Epithelial cell of proximal tubule (primary cell): ENCODE data around the gene IFIT2. TPM values are rescaled to one million over a fixed set of nuclear protein-coding genes. Genes with fewer than 3 reads are reported as not detected.
"Not testable (repeated sequence)": the region's sequence is repeated elsewhere in the genome, so short reads cannot be mapped to it uniquely, and the experiment has no call there.

ENCODE experiments used
- DNase-seq: peaks from one replicate; pipeline ENCODE4 v3.0.0-alpha.2; 2011; ENCODE audit warnings: low read depth
- H3K4me3 ChIP-seq: 2 replicates; pipeline ENCODE4 v1.5.1; 2011; ENCODE audit warnings: low read depth, mild to moderate bottlenecking, low read length
- CTCF ChIP-seq: conservative IDR thresholded peaks from 2 replicates; pipeline ENCODE4 v1.5.1; 2012; ENCODE audit warnings: low read depth, mild to moderate bottlenecking, low read length
- total RNA-seq: library from RNA; depleted of rRNA; stranded (reverse); fragments of >200 nt; gene quantifications from 2 replicates; pipeline ENCODE4 v1.2.3, GENCODE V29; 2015

The IFIT2 gene, protein sequence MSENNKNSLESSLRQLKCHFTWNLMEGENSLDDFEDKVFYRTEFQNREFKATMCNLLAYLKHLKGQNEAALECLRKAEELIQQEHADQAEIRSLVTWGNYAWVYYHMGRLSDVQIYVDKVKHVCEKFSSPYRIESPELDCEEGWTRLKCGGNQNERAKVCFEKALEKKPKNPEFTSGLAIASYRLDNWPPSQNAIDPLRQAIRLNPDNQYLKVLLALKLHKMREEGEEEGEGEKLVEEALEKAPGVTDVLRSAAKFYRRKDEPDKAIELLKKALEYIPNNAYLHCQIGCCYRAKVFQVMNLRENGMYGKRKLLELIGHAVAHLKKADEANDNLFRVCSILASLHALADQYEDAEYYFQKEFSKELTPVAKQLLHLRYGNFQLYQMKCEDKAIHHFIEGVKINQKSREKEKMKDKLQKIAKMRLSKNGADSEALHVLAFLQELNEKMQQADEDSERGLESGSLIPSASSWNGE
- total RNA-seq, result 1.7 and 2.2 TPM in 2 replicates

DNA sequence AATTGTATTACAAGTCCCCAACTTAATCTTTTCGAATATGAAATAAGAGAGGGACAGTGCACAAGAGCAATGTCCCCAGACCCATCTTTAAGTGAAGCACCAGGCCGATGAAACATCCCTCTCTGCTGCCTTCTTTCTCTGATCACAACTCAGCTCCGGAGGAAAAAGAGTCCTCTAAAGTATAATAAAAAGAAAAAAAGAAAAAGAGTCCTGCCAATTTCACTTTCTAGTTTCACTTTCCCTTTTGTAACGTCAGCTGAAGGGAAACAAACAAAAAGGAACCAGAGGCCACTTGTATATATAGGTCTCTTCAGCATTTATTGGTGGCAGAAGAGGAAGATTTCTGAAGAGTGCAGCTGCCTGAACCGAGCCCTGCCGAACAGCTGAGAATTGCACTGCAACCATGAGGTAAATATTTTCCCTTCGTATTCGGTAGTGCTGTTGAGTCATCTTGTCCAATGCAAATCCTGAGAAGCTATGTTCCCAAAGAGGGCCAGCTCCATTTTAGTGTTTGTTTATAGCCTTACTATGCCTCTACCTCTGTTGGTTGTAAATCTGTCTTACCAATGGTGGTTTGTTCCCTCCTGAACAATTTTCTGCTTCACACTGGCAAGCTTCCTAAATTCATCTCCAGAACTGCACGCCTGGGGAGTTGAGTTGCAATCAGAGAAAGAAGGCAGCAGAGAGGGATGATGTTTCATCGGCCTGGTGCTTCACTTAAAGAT is at the start of gene IFIT2:
IFIT2 (plus strand) TSS at position 326 of the 725 bp plus-strand sequence; CDS start at position 404, 78 bp downstream.
- H3K4me3 ChIP-seq, result peak within 1 kb of the TSS; percentile 57
- DNase-seq, result no peak
- TF ChIP-seq CTCF, result no peak

DNA sequence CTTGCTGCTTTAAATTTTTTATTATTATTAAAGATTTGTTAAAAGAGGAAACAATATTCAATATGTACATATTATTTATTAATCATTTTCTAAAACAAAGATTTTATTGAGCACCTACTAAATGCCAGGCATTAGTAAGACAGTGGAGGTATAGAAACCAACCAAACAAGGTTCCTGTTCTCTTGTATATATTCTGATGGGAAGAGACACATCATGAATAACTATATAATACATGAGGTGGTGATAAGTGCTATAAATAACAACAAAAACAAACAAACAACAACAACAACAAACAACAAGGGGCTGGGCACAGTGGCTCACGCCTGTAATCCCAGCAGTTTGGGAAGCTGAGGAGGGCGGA is 49.6 kb upstream of the IFIT2 start:
- TF ChIP-seq CTCF, result no peak
- peak overlapping the region; percentile 89 for H3K4me3 ChIP-seq
- no peak for DNase-seq

GRCh38 chr10:89255091-89255579 is 46.7 kb upstream of the IFIT2 start:
- not testable (repeated sequence) for DNase-seq, H3K4me3 ChIP-seq

DNA sequence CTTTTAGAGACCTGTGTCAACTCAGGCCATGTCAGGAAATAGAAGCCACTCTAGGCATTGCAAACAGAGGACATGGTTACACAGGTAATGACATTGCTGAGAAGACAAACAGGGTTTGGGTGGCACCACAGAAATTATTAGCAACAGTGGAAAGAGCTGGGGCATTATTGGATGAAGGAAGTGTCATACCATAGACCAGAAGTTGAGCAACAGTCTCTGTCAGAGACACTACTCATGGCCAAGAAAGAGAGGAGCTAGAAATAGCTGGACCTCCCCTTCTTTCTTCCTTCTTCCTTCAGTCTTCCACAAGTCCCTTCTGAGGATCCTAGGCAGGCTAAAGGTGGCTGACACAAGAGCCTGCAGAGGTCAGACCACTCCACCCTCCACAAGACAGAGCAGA is 46.1 kb upstream of the IFIT2 start:
- DNase-seq, result no peak

DNA sequence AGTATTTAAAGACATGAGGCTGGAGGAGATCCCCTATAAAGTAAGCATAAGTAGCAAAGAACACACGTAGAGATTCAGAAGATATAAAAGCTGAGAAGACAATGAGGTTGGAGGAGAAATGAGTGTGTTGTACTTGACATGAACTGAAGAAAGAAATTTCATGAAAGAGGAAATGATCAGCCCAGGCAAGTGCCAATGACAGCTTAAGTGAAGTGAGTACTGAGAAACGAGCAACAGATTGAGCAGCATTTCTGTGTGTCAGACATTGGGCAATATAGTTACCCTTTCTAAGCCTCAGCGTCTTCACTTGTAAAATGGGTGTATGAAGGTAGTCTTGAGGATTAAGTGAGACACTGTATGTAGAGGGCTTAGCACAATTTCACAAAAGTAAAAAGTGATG is 45.5 kb upstream of the IFIT2 start:
- DNase-seq, result no peak
- no peak for TF ChIP-seq CTCF
- H3K4me3 ChIP-seq, result no peak overlapping the region

More for the DNA sequence above, 46.1 kb upstream of the IFIT2 start:
- no peak overlapping the region for H3K4me3 ChIP-seq
- no peak for TF ChIP-seq CTCF

DNA sequence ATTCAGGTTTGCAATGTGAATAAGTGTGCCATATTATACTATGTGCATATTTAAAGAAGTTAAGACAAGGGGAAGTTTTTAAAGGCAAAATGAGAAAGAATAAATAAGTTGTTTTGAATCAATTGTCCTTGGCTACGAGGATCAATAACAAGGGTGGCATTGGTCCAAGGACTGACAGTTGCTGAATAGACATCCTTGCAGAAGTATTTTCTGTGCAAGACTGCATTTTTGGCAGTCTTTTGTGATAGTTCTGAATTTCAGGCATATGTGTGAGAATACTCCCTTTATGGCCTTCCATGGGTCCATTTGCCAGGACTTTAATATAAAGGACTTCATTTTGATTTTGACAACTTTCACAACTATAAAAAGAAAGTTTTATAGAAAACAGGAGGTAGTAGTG is 44.9 kb upstream of the IFIT2 start:
- no peak for TF ChIP-seq CTCF
- no peak overlapping the region for H3K4me3 ChIP-seq
- no peak for DNase-seq

DNA sequence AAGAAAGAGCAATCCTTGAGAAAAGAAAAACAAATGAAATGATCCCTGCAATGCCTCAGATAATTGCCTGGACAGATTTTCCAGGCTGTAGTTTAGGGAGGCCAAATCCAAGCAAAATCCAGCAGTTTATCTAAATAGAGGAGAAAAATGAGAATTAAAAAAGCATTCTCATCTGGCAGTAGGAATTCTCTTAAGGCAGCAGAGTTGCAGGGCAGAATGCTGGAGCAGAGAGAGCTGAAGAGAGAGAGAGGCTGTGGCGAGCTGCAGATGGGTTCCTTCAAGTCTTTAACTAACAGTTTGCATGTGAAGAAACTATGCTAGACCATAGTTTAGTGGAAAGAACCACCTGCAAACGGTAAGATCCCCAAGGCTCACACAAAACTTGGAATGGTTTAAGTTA is 44.3 kb upstream of the IFIT2 start:
- TF ChIP-seq CTCF, result no peak
- H3K4me3 ChIP-seq, result no peak overlapping the region
- no peak for DNase-seq
